22Rv1 (cell line): ENCODE results near the gene FIG4.

Source experiments
- ZFX ChIP-seq: fragments of 450-650 bp; IDR thresholded peaks from 2 replicates; pipeline ENCODE4 v1.6.1; 2017; ENCODE audit warnings: antibody characterized with exemption, borderline replicate concordance
- TF ChIP-seq, protein P1 (sequence below): fragments of 450-650 bp; IDR thresholded peaks from 2 replicates; pipeline ENCODE4 v1.5.1; 2017; ENCODE audit warnings: mild to moderate bottlenecking

DNA sequence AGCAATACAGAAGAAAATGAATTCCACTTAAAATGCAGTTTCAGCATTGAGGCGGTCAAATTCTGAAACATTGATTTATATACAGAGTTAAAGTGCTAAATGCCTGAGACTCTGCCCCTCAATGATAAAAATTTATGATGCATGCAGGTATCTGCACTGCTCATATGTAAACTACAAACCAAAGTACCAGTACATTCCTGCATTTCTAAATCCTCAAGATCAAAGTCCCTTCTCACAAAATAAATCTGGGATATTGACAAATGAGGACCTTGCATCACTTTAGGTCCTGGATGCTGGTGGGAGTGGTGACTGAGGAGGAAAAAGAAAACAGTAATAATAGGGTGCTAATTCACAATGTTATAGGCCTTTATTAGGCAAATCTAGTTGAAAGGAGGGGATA lies 101.9 kb downstream of the FIG4 start:
- TF ChIP-seq, protein P1, sequence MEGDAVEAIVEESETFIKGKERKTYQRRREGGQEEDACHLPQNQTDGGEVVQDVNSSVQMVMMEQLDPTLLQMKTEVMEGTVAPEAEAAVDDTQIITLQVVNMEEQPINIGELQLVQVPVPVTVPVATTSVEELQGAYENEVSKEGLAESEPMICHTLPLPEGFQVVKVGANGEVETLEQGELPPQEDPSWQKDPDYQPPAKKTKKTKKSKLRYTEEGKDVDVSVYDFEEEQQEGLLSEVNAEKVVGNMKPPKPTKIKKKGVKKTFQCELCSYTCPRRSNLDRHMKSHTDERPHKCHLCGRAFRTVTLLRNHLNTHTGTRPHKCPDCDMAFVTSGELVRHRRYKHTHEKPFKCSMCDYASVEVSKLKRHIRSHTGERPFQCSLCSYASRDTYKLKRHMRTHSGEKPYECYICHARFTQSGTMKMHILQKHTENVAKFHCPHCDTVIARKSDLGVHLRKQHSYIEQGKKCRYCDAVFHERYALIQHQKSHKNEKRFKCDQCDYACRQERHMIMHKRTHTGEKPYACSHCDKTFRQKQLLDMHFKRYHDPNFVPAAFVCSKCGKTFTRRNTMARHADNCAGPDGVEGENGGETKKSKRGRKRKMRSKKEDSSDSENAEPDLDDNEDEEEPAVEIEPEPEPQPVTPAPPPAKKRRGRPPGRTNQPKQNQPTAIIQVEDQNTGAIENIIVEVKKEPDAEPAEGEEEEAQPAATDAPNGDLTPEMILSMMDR = no peak
- TF ChIP-seq ZFX = no peak
